H1 (cell line): Measurements from ENCODE around the gene ESYT1. TPM values are rescaled to one million over a fixed set of nuclear protein-coding genes. Genes with fewer than 3 reads are reported as not detected.

Source experiments
- HDAC6 ChIP-seq: IDR thresholded peaks from one replicate; pipeline ENCODE4 v1.7.1; 2012; ENCODE audit warnings: low read depth, mild to moderate bottlenecking, inconsistent platforms, low read length, moderate library complexity
- TAF1 ChIP-seq: IDR thresholded peaks from 2 replicates; pipeline ENCODE4 v1.6.1; 2011; ENCODE audit warnings: mild to moderate bottlenecking, low read depth, low read length
- ZNF274 ChIP-seq: IDR thresholded peaks from 2 replicates; pipeline ENCODE4 v1.7.0; 2012; ENCODE audit warnings: low read length, borderline replicate concordance; ENCODE audit errors: extremely low read depth
- polyA plus RNA-seq, 7 experiments: library from polyadenylated mRNA; depleted of rRNA in 3 of 7; stranded (reverse) in 5 of 7; unstranded in 2 of 7; fragments of >200 nt in 5 of 7; fragments of 200-250 nt in 2 of 7; gene quantifications; 1 replicate in 5 of 7; 2 replicates in 1 of 7; 4 replicates in 1 of 7; pipeline versions ENCODE4 v1.2.1 to v1.2.3, GENCODE V29; 2011 to 2013; ENCODE audit warnings: missing spikeins in 2 of 7, mixed read lengths in 2 of 7
- total RNA-seq: library from RNA; stranded (reverse); fragmentation: NEBNext Ultra II Directional; extraction: Animal tissue kit (Norgen Biotek cat#: 25700); gene quantifications from 2 replicates; pipeline ENCODE4 v1.2.1, GENCODE V29; 2021
- TF ChIP-seq, protein P1 (sequence below): fragments of 300-600 bp; sonication (generic); IDR thresholded peaks from 2 replicates; pipeline ENCODE4 v1.7.1; 2012; ENCODE audit warnings: low read length, moderate library complexity, mild to moderate bottlenecking, inconsistent platforms; ENCODE audit not compliant: insufficient replicate concordance
- TF ChIP-seq, protein P2 (sequence below), 3 experiments: IDR thresholded peaks; 1 replicate in 2 of 3; 2 replicates in 1 of 3; pipeline versions ENCODE4 v1.5.1 to v1.6.1; 2011; ENCODE audit warnings: low read length in 3 of 3, mild to moderate bottlenecking in 3 of 3, inconsistent platforms in 2 of 3, low read depth in 1 of 3, moderate library complexity in 1 of 3; ENCODE audit not compliant: insufficient read depth in 1 of 3; ENCODE audit errors: control extremely low read depth in 1 of 3
- TF ChIP-seq, protein P3 (sequence below): IDR thresholded peaks from 2 replicates; pipeline ENCODE4 v1.6.1; 2012; ENCODE audit warnings: inconsistent platforms

The ESYT1 gene
- total and polyA plus RNA-seq, 2 of the 8 experiments (the other 6 are each of a cell fraction or from before 2014, with no cell fraction given) = 86.9 to 165 TPM

DNA sequence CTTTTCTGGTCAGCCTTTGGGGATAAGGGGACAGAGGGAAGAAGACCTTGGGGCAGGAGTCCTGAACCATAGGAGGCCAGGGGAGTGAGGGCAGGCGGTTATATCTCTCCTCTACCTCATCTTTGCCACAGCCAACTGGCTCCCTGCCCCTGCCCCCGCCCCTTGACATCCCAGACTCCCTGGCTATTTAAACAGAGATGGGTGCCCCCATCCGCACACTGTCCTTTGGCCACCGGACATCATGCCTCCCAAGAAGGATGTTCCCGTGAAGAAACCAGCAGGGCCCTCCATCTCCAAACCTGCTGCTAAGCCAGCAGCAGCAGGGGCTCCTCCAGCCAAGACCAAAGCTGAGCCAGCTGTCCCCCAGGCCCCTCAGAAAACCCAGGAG lies 25.6 kb downstream of the ESYT1 start (continued):
- TF ChIP-seq ZNF274 (no peak), TAF1 (no peak), HDAC6 (no peak)
- TF ChIP-seq, protein P1, sequence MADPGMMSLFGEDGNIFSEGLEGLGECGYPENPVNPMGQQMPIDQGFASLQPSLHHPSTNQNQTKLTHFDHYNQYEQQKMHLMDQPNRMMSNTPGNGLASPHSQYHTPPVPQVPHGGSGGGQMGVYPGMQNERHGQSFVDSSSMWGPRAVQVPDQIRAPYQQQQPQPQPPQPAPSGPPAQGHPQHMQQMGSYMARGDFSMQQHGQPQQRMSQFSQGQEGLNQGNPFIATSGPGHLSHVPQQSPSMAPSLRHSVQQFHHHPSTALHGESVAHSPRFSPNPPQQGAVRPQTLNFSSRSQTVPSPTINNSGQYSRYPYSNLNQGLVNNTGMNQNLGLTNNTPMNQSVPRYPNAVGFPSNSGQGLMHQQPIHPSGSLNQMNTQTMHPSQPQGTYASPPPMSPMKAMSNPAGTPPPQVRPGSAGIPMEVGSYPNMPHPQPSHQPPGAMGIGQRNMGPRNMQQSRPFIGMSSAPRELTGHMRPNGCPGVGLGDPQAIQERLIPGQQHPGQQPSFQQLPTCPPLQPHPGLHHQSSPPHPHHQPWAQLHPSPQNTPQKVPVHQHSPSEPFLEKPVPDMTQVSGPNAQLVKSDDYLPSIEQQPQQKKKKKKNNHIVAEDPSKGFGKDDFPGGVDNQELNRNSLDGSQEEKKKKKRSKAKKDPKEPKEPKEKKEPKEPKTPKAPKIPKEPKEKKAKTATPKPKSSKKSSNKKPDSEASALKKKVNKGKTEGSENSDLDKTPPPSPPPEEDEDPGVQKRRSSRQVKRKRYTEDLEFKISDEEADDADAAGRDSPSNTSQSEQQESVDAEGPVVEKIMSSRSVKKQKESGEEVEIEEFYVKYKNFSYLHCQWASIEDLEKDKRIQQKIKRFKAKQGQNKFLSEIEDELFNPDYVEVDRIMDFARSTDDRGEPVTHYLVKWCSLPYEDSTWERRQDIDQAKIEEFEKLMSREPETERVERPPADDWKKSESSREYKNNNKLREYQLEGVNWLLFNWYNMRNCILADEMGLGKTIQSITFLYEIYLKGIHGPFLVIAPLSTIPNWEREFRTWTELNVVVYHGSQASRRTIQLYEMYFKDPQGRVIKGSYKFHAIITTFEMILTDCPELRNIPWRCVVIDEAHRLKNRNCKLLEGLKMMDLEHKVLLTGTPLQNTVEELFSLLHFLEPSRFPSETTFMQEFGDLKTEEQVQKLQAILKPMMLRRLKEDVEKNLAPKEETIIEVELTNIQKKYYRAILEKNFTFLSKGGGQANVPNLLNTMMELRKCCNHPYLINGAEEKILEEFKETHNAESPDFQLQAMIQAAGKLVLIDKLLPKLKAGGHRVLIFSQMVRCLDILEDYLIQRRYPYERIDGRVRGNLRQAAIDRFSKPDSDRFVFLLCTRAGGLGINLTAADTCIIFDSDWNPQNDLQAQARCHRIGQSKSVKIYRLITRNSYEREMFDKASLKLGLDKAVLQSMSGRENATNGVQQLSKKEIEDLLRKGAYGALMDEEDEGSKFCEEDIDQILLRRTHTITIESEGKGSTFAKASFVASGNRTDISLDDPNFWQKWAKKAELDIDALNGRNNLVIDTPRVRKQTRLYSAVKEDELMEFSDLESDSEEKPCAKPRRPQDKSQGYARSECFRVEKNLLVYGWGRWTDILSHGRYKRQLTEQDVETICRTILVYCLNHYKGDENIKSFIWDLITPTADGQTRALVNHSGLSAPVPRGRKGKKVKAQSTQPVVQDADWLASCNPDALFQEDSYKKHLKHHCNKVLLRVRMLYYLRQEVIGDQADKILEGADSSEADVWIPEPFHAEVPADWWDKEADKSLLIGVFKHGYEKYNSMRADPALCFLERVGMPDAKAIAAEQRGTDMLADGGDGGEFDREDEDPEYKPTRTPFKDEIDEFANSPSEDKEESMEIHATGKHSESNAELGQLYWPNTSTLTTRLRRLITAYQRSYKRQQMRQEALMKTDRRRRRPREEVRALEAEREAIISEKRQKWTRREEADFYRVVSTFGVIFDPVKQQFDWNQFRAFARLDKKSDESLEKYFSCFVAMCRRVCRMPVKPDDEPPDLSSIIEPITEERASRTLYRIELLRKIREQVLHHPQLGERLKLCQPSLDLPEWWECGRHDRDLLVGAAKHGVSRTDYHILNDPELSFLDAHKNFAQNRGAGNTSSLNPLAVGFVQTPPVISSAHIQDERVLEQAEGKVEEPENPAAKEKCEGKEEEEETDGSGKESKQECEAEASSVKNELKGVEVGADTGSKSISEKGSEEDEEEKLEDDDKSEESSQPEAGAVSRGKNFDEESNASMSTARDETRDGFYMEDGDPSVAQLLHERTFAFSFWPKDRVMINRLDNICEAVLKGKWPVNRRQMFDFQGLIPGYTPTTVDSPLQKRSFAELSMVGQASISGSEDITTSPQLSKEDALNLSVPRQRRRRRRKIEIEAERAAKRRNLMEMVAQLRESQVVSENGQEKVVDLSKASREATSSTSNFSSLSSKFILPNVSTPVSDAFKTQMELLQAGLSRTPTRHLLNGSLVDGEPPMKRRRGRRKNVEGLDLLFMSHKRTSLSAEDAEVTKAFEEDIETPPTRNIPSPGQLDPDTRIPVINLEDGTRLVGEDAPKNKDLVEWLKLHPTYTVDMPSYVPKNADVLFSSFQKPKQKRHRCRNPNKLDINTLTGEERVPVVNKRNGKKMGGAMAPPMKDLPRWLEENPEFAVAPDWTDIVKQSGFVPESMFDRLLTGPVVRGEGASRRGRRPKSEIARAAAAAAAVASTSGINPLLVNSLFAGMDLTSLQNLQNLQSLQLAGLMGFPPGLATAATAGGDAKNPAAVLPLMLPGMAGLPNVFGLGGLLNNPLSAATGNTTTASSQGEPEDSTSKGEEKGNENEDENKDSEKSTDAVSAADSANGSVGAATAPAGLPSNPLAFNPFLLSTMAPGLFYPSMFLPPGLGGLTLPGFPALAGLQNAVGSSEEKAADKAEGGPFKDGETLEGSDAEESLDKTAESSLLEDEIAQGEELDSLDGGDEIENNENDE = no peak
- TF ChIP-seq, protein P2, sequence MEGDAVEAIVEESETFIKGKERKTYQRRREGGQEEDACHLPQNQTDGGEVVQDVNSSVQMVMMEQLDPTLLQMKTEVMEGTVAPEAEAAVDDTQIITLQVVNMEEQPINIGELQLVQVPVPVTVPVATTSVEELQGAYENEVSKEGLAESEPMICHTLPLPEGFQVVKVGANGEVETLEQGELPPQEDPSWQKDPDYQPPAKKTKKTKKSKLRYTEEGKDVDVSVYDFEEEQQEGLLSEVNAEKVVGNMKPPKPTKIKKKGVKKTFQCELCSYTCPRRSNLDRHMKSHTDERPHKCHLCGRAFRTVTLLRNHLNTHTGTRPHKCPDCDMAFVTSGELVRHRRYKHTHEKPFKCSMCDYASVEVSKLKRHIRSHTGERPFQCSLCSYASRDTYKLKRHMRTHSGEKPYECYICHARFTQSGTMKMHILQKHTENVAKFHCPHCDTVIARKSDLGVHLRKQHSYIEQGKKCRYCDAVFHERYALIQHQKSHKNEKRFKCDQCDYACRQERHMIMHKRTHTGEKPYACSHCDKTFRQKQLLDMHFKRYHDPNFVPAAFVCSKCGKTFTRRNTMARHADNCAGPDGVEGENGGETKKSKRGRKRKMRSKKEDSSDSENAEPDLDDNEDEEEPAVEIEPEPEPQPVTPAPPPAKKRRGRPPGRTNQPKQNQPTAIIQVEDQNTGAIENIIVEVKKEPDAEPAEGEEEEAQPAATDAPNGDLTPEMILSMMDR (IDR thresholded peaks at IDR 0.05; ENCODE audit: control extremely low read depth in 1 of 3, insufficient read depth in 1 of 3, low read depth in 1 of 3, low read length in 3 of 3) = no peak
- TF ChIP-seq, protein P3, sequence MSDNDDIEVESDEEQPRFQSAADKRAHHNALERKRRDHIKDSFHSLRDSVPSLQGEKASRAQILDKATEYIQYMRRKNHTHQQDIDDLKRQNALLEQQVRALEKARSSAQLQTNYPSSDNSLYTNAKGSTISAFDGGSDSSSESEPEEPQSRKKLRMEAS = no peak
- TF ChIP-seq, all 59 proteins: peak for 0
